Endothelial cell (in vitro differentiated cells): ENCODE measurements around the gene PRKG1. TPM values are rescaled to one million over a fixed set of nuclear protein-coding genes. Genes with fewer than 3 reads are reported as not detected.
"Not testable (repeated sequence)": the region's sequence is repeated elsewhere in the genome, so short reads cannot be mapped to it uniquely, and the experiment has no call there.

Experiments used
- DNase-seq: peaks from one replicate; pipeline ENCODE4 v3.0.0; 2021; ENCODE audit warnings: low spot score
- H3K27ac Mint-ChIP-seq: one replicate; pipeline ENCODE4 v1.8.0; 2021; ENCODE audit warnings: mixed read lengths, inconsistent platforms; ENCODE audit not compliant: unreplicated experiment
- H3K27me3 Mint-ChIP-seq: one replicate; pipeline ENCODE4 v1.8.0; 2021; ENCODE audit warnings: mild to moderate bottlenecking, moderate library complexity, mixed read lengths, inconsistent platforms; ENCODE audit not compliant: unreplicated experiment
- H3K36me3 Mint-ChIP-seq: one replicate; pipeline ENCODE4 v1.8.0; 2021; ENCODE audit warnings: mild to moderate bottlenecking, low read depth, mixed read lengths, inconsistent platforms; ENCODE audit not compliant: unreplicated experiment
- H3K4me1 Mint-ChIP-seq: one replicate; pipeline ENCODE4 v1.8.0; 2021; ENCODE audit warnings: mild to moderate bottlenecking, mixed read lengths, inconsistent platforms; ENCODE audit not compliant: unreplicated experiment
- H3K4me3 Mint-ChIP-seq: one replicate; pipeline ENCODE4 v1.8.0; 2021; ENCODE audit warnings: mild to moderate bottlenecking, mixed read lengths, inconsistent platforms; ENCODE audit not compliant: unreplicated experiment
- H3K9me3 Mint-ChIP-seq: one replicate; pipeline ENCODE4 v1.8.0; 2021; ENCODE audit warnings: mixed read lengths, inconsistent platforms; ENCODE audit not compliant: unreplicated experiment
- total RNA-seq: library from RNA; stranded (reverse); fragmentation: NEBNext Ultra II Directional; extraction: Animal tissue kit (Norgen Biotek cat#: 25700); gene quantifications from one replicate; pipeline ENCODE4 v1.2.1, GENCODE V29; 2021; ENCODE audit not compliant: unreplicated experiment
- TF ChIP-seq, protein P1 (sequence below): fragments of 200-600 bp; sonication (generic); IDR thresholded peaks from one replicate; pipeline ENCODE4 v1.5.0; 2021; ENCODE audit warnings: antibody characterized with exemption; ENCODE audit not compliant: unreplicated experiment

Gene PRKG1
- total RNA-seq, 1 donor from 2014 or later, result 10.7 TPM

DNA sequence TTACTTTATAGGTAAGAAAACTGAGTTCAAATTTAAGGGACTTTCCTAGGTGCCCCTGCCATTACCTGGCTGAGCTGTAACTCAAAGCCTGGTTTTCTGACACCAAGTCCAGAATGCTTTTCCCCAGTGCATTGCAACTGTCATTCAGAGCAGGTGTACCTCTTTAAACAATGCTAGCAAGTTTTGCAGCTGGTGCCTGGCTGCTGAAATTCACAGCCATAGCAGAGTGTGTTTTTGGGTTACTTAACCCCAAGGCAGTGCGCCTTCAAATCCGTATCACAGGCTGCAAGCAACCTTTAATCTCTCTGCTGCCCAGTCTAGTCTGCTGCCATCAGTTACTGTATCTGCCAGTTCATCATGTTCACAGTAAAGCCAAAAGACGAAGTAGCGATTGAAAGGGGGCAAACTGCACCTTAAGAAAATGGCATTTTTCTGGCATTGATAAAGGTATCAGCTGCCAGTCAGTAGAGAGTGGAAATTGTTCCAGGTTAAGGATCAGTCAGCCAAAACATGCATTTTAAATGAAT lies 359.7 kb downstream of the PRKG1 start:
- no peaks in the 10 kb centered on the region for H3K9me3 Mint-ChIP-seq
- TF ChIP-seq, protein P1, sequence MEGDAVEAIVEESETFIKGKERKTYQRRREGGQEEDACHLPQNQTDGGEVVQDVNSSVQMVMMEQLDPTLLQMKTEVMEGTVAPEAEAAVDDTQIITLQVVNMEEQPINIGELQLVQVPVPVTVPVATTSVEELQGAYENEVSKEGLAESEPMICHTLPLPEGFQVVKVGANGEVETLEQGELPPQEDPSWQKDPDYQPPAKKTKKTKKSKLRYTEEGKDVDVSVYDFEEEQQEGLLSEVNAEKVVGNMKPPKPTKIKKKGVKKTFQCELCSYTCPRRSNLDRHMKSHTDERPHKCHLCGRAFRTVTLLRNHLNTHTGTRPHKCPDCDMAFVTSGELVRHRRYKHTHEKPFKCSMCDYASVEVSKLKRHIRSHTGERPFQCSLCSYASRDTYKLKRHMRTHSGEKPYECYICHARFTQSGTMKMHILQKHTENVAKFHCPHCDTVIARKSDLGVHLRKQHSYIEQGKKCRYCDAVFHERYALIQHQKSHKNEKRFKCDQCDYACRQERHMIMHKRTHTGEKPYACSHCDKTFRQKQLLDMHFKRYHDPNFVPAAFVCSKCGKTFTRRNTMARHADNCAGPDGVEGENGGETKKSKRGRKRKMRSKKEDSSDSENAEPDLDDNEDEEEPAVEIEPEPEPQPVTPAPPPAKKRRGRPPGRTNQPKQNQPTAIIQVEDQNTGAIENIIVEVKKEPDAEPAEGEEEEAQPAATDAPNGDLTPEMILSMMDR, result no peak
- no peak overlapping the region for H3K27ac Mint-ChIP-seq
- H3K4me1 Mint-ChIP-seq, result no peaks in the 10 kb centered on the region
- no peak for DNase-seq
- H3K36me3 Mint-ChIP-seq, result no peaks in the 10 kb centered on the region
- no peak overlapping the region for H3K4me3 Mint-ChIP-seq
- H3K27me3 Mint-ChIP-seq, result no peaks in the 10 kb centered on the region

- Mint-ChIP-seq H3K4me1 (no peaks in the 10 kb centered on the region), H3K27ac (no peak overlapping the region), H3K36me3 (no peaks in the 10 kb centered on the region), H3K9me3 (no peaks in the 10 kb centered on the region), H3K4me3 (no peak overlapping the region), H3K27me3 (no peaks in the 10 kb centered on the region)
- DNase-seq, result no peak
- TF ChIP-seq, protein P1, result no peak
Observed at GRCh38 chr10:51436805-51437204, 362.5 kb downstream of the PRKG1 start.

GRCh38 chr10:51439645-51440044 lies 365.4 kb downstream of the PRKG1 start:
- TF ChIP-seq, protein P1, result no peak
- no peak for DNase-seq
- H3K4me1 Mint-ChIP-seq, result no peaks in the 10 kb centered on the region
- no peaks in the 10 kb centered on the region for H3K27me3 Mint-ChIP-seq
- H3K27ac Mint-ChIP-seq, result no peak overlapping the region
- no peaks in the 10 kb centered on the region for H3K9me3 Mint-ChIP-seq
- H3K36me3 Mint-ChIP-seq, result no peaks in the 10 kb centered on the region
- no peak overlapping the region for H3K4me3 Mint-ChIP-seq

GRCh38 chr10:51445588-51445987 lies 371.3 kb downstream of the PRKG1 start:
- H3K4me1 Mint-ChIP-seq, result no peaks in the 10 kb centered on the region
- H3K9me3 Mint-ChIP-seq, result no peaks in the 10 kb centered on the region
- TF ChIP-seq, protein P1, result no peak
- no peaks in the 10 kb centered on the region for H3K27me3 Mint-ChIP-seq
- H3K4me3 Mint-ChIP-seq, result no peak overlapping the region
- no peak overlapping the region for H3K27ac Mint-ChIP-seq
- no peak for DNase-seq
- no peaks in the 10 kb centered on the region for H3K36me3 Mint-ChIP-seq

DNA sequence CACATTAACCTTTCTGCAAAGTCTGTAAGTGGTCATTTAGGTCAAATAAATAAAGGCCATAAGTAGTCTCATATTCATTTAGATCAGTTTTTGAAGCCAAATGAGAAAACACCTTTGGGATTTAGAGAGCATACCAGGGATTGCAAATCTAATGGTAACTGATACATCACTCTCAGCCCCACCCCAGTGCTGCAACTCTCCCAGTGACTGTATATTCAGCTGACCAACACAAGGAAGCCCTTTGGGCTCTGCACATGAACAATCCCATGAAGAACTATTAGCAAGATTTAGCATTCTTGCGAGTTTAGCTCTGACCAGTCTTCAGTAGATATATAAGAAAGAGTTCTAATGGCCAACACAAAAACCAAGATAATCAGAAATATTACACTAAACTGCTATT lies 372.8 kb downstream of the PRKG1 start:
- Mint-ChIP-seq H3K4me1 (no peaks in the 10 kb centered on the region), H3K9me3 (no peaks in the 10 kb centered on the region), H3K27ac (no peak overlapping the region), H3K36me3 (no peaks in the 10 kb centered on the region), H3K4me3 (no peak overlapping the region), H3K27me3 (no peaks in the 10 kb centered on the region)
- DNase-seq, result no peak
- TF ChIP-seq, protein P1, result no peak

- DNase-seq, H3K36me3 Mint-ChIP-seq, H3K27ac Mint-ChIP-seq, H3K9me3 Mint-ChIP-seq, H3K27me3 Mint-ChIP-seq, H3K4me1 Mint-ChIP-seq: not testable (repeated sequence)
- H3K4me3 Mint-ChIP-seq, result peak overlapping the region; percentile 1
Observed at GRCh38 chr10:51455762-51456161, 381.5 kb downstream of the PRKG1 start.
